DND-41 (cell line): Measurements from ENCODE around the gene CTNNBL1.
A peak's percentile ranks its signal among the peaks of the same experiment; 100 is the strongest.

Experiments
- ATAC-seq: fragments of 200-7000 bp; cut with Tn5 transposase; 3 replicates; pipeline ENCODE4 v1.9.1; 2021; ENCODE audit warnings: low read depth; ENCODE audit not compliant: insufficient read depth
- DNase-seq: peaks from one replicate; pipeline ENCODE4 v3.0.0-alpha.2; 2020
- H2AFZ ChIP-seq: 2 replicates; pipeline ENCODE4 v1.6.0; 2012; ENCODE audit warnings: low read depth, low read length
- H3K27ac ChIP-seq: 2 replicates; pipeline ENCODE4 v1.5.1; 2012; ENCODE audit warnings: low read length, inconsistent platforms
- H3K27me3 ChIP-seq: fragments of 200-600 bp; sonication (generic); 2 replicates; pipeline ENCODE4 v1.6.0; 2012; ENCODE audit warnings: low read length, mild to moderate bottlenecking, inconsistent platforms; ENCODE audit not compliant: insufficient read depth, poor library complexity
- H3K36me3 ChIP-seq: 2 replicates; pipeline ENCODE4 v1.5.1; 2012; ENCODE audit warnings: low read length, inconsistent platforms; ENCODE audit not compliant: insufficient read depth
- H3K4me1 ChIP-seq: 2 replicates; pipeline ENCODE4 v1.5.1; 2012; ENCODE audit warnings: mild to moderate bottlenecking, low read length; ENCODE audit not compliant: insufficient read depth
- H3K4me2 ChIP-seq: 2 replicates; pipeline ENCODE4 v1.6.0; 2012; ENCODE audit warnings: mild to moderate bottlenecking, moderate library complexity, low read length, inconsistent platforms; ENCODE audit not compliant: insufficient read depth
- H3K4me3 ChIP-seq, 2 experiments: fragments of 200-600 bp in 1 of 2; shearing (Covaris generic) in 1 of 2; 2 replicates each; pipeline ENCODE4 v1.5.1; 2012 to 2016; ENCODE audit warnings: inconsistent platforms in 2 of 2, low read length in 2 of 2, mild to moderate bottlenecking in 2 of 2, low read depth in 1 of 2, moderate library complexity in 1 of 2
- H3K79me2 ChIP-seq: 2 replicates; pipeline ENCODE4 v1.6.0; 2012; ENCODE audit warnings: low read length, inconsistent platforms; ENCODE audit not compliant: insufficient read depth
- H3K9ac ChIP-seq: 2 replicates; pipeline ENCODE4 v1.6.0; 2012; ENCODE audit warnings: low read depth, mild to moderate bottlenecking, inconsistent platforms, low read length, moderate library complexity
- H3K9me3 ChIP-seq: 2 replicates; pipeline ENCODE4 v1.5.1; 2012; ENCODE audit warnings: low read length, moderate library complexity, mild to moderate bottlenecking, inconsistent platforms; ENCODE audit not compliant: insufficient read depth, severe bottlenecking
- H4K20me1 ChIP-seq: 2 replicates; pipeline ENCODE4 v1.6.0; 2012; ENCODE audit warnings: low read length; ENCODE audit not compliant: insufficient read depth
- CTCF ChIP-seq: IDR thresholded peaks from 2 replicates; pipeline ENCODE4 v1.5.1; 2012; ENCODE audit warnings: borderline replicate concordance, low read length, moderate library complexity, mild to moderate bottlenecking; ENCODE audit not compliant: poor library complexity, severe bottlenecking; ENCODE audit errors: extremely low read depth
- EZH2 ChIP-seq: IDR thresholded peaks from 3 replicates; pipeline ENCODE4 v1.6.1; 2012; ENCODE audit warnings: borderline replicate concordance, low read depth, mild to moderate bottlenecking, moderate library complexity, low read length, inconsistent platforms; ENCODE audit not compliant: severe bottlenecking

The CTNNBL1 gene

GRCh38 chr20:37757550-37757949 lies 63.7 kb downstream of the CTNNBL1 start:
- ATAC-seq: no peak
- DNase-seq: no peak
- no peaks in the 10 kb centered on the region for H3K27me3 ChIP-seq

GRCh38 chr20:37758332-37758731 lies 64.5 kb downstream of the CTNNBL1 start:
- Histone ChIP-seq H3K4me3 (no peak overlapping the region), H3K4me1 (no peaks in the 10 kb centered on the region), H3K4me2 (no peak overlapping the region), H2AFZ (no peak overlapping the region), H3K27ac (no peak overlapping the region), H3K36me3 (peaks cover 25% of the 10 kb centered on the region), H4K20me1 (no peaks in the 10 kb centered on the region), H3K9me3 (no peaks in the 10 kb centered on the region), H3K9ac (no peak overlapping the region), H3K27me3 (no peaks in the 10 kb centered on the region), H3K79me2 (no peaks in the 10 kb centered on the region)
- TF ChIP-seq CTCF (no peak), EZH2 (no peak)
- DNase-seq (peak; percentile 4), ATAC-seq (peak; percentile 39; the same call in 1 of the 3 replicates)

More at GRCh38 chr20:37757550-37757949, 63.7 kb downstream of the CTNNBL1 start:
- H2AFZ ChIP-seq: no peak overlapping the region
- H3K9me3 ChIP-seq: no peaks in the 10 kb centered on the region
- no peak overlapping the region for H3K9ac ChIP-seq
- H3K4me3 ChIP-seq: no peak overlapping the region
- no peaks in the 10 kb centered on the region for H4K20me1 ChIP-seq
- H3K36me3 ChIP-seq: peaks cover 31% of the 10 kb centered on the region
- no peaks in the 10 kb centered on the region for H3K79me2 ChIP-seq
- H3K4me1 ChIP-seq: no peaks in the 10 kb centered on the region
- no peak overlapping the region for H3K4me2 ChIP-seq
- TF ChIP-seq CTCF: no peak
- no peak for TF ChIP-seq EZH2
- no peak overlapping the region for H3K27ac ChIP-seq

- H3K79me2 ChIP-seq: no peaks in the 10 kb centered on the region
- H4K20me1 ChIP-seq: no peaks in the 10 kb centered on the region
- no peak overlapping the region for H2AFZ ChIP-seq
- no peaks in the 10 kb centered on the region for H3K9me3 ChIP-seq
- H3K27me3 ChIP-seq: no peaks in the 10 kb centered on the region
- H3K4me1 ChIP-seq: no peaks in the 10 kb centered on the region
- no peak for DNase-seq
- no peak for ATAC-seq
- no peak overlapping the region for H3K4me3 ChIP-seq
- H3K27ac ChIP-seq: no peak overlapping the region
- TF ChIP-seq EZH2 (no peak), CTCF (no peak)
- H3K9ac ChIP-seq: no peak overlapping the region
- no peak overlapping the region for H3K4me2 ChIP-seq
- H3K36me3 ChIP-seq: peaks cover 30% of the 10 kb centered on the region
Measured at GRCh38 chr20:37759052-37759553, 65.3 kb downstream of the CTNNBL1 start.
